Measurements from ENCODE around the gene CD28.
"Not testable (repeated sequence)": the region's sequence is repeated elsewhere in the genome, so short reads cannot be mapped to it uniquely, and the experiment has no call there.

The CD28 gene

GRCh38 chr2:203745267-203745666 is 38.8 kb downstream of the CD28 start:
- no peak for DNase-seq (ENCODE audit: low read depth in 2 of 2)

DNA sequence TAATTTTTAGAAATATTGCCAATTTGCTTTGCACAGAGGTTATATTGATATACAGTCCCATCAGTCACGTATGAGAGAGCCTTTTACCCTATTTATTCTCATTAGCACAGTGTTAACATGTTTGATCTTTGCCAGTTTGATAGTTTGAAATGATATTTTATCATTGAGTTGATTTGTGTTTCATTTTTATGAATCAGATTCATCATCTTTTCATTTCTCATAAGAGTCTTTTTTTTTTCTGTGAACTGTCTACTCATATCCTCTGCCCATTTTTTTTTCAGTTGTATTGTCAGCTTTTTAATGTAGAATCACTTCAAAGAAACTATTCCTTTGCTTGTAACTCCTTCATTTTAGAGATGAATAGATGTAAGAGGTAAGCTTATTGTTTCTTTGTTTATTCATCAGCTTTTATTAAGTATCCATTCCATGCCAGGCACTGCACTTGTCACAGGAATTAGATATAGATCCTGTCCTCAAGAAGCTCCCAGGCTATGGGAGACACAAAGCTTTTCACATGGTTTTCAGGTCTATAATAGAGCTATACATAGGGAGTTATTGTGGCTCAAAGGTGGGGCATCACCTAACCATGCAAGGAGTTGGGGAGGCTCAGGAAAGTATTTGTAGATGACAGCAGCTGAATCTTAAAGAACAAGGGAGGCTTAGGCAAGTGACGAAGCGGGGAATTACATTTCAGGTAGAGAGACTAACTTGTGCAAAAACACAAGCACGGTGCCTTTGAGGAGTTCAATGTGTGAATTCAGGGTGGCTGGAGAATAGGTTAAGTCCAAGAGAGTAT is 42.1 kb downstream of the CD28 start:
- DNase-seq (ENCODE audit: low read depth in 2 of 2), result no peak

DNA sequence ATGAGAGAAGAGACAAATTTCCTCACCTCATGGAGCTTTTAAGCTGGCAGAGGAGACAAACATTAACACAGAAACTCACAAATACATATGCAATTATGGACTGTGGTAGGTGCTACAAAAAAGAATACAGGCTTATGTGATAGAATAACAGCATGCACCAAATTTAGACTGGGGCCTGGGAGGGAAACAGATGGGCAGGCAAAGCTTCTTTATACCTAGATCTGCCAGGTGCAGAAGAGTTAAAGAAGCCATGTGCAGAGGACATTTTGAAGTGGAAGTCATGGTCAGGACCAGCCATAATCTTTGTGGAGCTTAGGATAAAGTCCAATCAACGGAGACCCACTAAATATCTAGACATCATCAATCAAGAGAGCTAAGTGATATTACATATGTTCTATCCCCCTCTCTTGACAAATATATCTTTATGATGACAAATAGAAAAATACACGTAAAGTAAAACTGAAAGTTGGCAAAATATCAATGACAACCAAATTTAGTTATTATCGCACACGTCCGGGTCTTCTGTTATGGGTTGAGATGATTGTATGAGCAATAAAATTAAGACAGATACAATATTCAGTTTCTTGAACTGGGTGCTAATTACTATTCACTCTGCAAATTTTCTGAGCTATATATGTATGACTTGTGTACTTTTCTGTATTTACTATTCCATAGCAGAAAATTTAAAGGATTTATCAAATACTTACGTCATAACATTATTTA is 44.1 kb downstream of the CD28 start:
- DNase-seq (ENCODE audit: low read depth in 2 of 2), result no peak

DNA sequence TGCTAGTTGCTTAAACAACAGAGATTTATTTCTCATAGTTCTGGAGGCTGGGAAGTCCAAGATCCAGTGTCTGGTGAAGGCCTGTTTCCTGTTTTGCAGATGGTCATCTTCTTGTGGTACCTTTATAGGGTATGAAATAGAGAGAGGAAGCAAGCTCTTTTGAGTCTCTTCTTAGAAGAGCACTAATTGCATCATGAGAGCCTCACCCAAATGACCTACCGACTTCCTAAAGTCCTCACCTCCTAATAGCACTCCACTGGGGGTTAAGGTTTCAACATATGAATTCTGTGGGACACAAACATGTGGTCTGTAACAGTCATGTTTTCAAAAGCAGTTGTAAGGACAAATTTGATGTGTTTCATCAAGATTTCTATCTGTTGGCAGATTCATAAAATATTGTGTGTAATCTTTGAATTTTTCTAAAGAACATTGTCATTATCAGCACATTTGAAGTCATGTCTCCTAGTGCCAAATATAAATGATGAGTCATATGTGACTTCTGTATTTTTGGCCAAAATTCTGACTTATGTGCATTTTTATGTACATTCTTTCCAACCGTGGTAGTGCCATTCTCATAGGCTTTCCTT is 45.3 kb downstream of the CD28 start:
- no peak for DNase-seq (ENCODE audit: low read depth in 2 of 2)

DNA sequence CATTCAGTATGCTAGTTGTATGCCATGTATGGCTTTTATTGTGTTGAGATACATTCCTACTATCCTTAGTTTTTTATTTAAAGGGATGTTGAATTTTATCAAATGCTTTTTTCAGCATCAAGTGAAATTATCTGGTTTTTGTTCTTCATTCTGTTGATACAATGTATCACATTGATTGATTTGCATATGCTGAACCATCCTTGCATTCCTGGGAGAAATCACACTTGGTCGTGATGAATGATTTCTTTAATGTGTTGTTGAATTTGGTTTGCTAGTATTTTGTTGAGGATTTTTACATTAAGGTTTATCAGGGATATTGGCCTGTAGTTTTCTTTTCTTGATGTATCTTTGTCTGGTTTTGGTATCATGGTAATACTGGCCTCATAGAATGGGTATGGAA is 49.7 kb downstream of the CD28 start:
- no peak for DNase-seq (ENCODE audit: low read depth in 2 of 2)

DNA sequence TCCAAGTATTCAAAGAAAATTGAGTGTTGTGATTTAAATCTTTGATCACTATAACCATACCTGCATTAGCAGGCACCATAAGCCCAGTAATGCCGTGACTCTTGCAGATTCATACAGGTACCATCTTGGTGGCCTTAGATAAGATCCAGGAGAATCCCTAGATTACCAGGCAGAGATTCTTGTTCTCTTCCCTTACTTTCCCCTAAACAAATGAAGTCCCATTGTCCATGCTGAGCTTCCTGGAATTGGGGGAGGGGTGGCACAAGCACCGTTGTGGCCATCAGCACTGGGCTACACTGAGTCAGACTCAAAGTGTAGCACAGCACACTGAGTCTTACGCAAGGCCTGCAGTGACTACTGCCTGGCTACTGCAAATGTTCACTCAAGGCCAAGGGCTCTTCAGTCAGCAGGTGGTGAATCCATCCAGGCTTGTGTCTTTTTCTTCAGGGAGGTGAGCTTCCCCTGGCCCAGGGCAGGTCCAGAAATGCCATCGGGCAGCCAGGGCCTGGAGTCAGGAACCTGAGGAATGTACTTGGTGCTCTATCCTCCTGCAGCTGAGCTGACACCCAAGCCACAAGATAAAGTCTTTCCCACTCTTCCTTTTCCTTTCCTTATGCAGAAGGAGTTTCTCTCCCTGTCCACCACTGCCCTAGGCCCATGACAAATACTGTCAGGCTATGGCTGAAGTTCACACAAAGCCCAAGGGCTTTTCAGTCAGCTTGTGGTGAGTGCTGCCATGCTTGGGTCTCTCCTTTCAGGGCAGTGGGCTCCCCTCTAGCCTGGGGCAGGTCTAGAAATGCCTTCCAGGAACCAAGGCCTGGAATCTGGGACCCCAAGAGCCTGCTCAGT is 52.6 kb downstream of the CD28 start:
- no peak for DNase-seq (ENCODE audit: low read depth in 2 of 2)

- no peak for DNase-seq (ENCODE audit: low read depth in 2 of 2)
Observed at GRCh38 chr2:203759690-203760365, 53.4 kb downstream of the CD28 start.

- DNase-seq (ENCODE audit: low read depth in 2 of 2), result no peak
Observed at GRCh38 chr2:203761121-203761520, 54.7 kb downstream of the CD28 start.

DNA sequence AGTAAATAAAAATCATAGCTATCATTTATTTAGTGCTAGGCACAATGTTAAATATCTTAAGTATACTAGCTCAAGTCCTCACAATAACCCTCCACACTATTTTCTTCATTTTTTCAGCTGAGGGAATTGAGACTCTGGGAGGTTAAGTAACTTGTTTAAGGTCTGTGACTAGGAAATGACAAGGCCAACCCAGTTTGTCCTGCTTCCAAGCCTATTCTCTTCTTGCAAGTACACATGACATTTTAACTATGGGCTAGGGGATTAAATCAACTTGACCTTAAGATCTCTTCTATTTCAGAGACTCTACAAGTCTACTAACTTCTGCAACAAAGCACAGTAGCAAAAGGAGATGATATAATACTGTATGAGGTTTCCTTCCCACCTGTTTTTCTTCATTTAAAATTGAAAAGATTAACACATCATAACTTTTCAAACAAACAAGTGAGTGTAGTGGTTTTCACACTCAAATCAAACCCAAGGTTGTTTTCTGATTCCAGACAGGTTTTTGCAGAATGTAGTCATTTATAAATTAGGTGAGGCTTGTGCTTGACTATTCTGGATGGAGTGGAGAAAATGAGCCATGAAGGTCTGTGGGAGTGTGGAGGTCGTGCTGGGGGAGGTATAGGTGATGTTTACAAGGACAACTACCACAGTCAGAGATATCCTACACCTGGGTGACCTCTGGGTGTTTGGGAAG is 57.0 kb downstream of the CD28 start:
- DNase-seq (ENCODE audit: low read depth in 2 of 2), result peak in 1 of 2 donors; percentile 50

DNA sequence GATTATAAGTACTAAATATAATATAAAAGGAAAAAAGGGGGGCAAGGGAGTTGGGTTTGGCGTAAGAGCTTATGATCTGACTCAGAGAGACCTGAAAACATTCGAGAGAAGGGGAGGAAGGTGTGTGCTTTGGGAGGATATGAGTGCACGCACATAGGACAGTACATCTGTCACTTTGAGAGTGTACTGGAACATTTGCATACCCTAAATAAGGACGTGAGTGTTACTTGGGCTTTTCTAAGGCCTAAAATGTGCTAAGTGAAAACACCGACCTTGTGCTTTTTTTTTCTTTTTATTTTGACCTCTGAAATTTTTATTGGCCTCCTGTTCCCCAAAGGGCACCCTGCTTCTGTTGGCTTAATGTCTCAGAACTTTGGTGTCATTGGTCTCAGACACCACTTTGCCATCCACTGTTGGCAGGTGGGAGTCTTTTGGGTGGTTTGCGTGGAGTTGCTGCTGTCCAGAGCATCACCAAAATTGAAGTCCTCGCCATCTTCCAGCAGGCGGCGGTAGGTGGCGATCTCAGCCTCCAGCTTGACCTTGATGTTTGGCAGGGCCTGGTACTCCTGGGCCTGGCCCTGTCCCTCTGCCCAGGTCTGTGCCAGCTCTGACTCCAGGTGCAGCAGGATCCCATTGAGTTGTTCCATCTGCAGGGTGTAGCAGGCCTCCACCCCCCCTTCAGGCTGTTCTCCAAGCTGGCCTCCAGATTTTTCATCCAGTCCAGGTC is 57.7 kb downstream of the CD28 start:
- no peak for DNase-seq (ENCODE audit: low read depth in 2 of 2)

DNA sequence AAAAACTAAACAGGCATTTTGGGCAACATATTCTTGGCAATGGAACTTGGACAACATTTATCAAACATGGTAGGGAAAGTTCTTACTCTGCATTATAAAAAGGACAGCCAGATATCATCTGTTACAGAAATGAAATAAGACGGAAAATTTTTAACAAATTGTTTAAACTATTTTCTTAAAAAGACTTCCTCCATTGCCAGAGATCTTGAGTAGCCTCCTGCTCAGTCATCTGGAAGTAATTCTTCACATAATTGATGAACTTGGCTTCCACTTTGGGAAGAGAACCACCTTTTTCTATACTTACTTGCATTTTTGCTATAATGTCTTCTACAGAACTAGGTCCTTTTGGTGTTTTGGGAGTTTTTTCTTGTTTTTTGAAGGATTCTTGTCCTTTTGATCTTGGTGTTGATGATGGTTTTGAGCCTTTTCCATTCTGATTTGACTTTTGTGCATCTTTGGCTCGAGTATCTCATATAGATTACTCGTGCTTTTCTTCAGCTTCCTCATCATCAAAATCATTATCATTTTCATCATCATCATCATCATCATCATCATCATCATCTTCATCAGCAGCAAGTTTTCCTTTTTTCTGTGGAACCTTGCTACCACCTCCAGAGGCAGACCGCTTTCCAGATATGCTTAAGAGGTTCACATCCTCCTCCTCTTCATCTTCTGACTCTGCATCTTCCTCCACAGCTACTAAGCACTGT is 66.2 kb downstream of the CD28 start:
- no peak for DNase-seq (ENCODE audit: low read depth in 2 of 2)

DNA sequence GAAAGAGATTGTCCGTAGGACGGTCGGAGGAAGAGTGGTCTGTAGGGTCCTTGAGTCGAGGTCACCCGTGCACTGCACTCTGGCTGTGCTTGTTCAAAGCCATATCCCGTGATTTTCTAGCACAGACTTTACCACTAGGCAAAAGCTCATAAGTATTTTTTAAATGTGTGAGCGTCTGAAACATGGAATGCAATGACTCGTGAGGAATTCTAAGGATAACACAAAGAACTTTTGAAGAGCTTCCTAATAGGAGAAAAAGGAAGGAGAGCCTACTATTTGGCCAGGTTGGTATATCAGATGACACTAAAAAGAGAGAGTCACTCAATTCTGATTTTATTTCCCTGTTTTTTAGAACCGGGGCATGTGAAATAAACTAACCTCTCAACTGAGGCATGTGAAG is 68.3 kb downstream of the CD28 start:
- DNase-seq (ENCODE audit: low read depth in 2 of 2), result no peak

- DNase-seq (ENCODE audit: low read depth in 2 of 2), result no peak
Observed at GRCh38 chr2:203775684-203776083, 69.2 kb downstream of the CD28 start.

GRCh38 chr2:203777030-203777429 is 70.6 kb downstream of the CD28 start:
- DNase-seq (ENCODE audit: low read depth in 2 of 2), result no peak

GRCh38 chr2:203779477-203780073 is 73.1 kb downstream of the CD28 start:
- not testable (repeated sequence) for DNase-seq (ENCODE audit: low read depth in 2 of 2)

DNA sequence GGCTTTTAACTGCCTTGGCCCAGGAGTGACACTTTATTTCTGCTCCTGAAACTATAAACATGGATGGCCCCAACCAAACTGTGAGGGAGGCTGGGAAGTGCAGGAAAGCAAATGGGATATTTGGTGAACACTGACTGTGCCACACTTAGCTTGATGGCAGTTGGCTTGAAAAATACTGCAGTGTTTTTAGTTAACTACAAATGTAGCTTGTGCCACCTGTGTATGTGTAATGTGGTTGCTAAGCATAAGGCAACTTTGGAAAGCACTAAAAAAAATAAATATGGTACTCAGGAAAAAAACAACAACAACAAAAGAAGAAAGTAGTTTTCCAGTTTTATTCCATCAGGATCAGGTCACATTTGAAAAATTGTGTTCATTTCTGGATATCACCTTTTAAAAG is 73.8 kb downstream of the CD28 start:
- DNase-seq (ENCODE audit: low read depth in 2 of 2), result no peak

GRCh38 chr2:203781151-203781550 is 74.7 kb downstream of the CD28 start:
- DNase-seq (ENCODE audit: low read depth in 2 of 2), result no peak

GRCh38 chr2:203782262-203782976 is 76.0 kb downstream of the CD28 start:
- peak; percentile 41 to 68 for DNase-seq (ENCODE audit: low read depth in 2 of 2)
